PC-3 (cell line): ENCODE data around the gene ROR1.

Experiments
- CTCF ChIP-seq: fragments of 300-600 bp; sonication (generic); conservative IDR thresholded peaks from 2 replicates; pipeline ENCODE4 v1.5.1; 2017; ENCODE audit warnings: antibody characterized with exemption, low read depth, mild to moderate bottlenecking, low read length
- EZH2 ChIP-seq: fragments of 300-600 bp; sonication (generic); IDR thresholded peaks from one replicate; pipeline ENCODE4 v1.6.1; 2017; ENCODE audit warnings: antibody characterized with exemption, mild to moderate bottlenecking, low read length; ENCODE audit not compliant: unreplicated experiment

- TF ChIP-seq CTCF (no peak), EZH2 (no peak)
Observed at GRCh38 chr1:63825111-63825510, 51.3 kb downstream of the ROR1 start.
